Jurkat, Clone E6-1 (cell line): Measurements from ENCODE around the gene DROSHA.
"Not testable (repeated sequence)": the region's sequence is repeated elsewhere in the genome, so short reads cannot be mapped to it uniquely, and the experiment has no call there.

ENCODE experiments used
- DNase-seq: peaks from one replicate; pipeline ENCODE4 v3.0.0-alpha.2; 2011; ENCODE audit warnings: low read depth, low spot score
- H3K4me3 ChIP-seq: 2 replicates; pipeline ENCODE4 v1.5.1; 2011; ENCODE audit warnings: mild to moderate bottlenecking, low read length, control low read depth, moderate library complexity

Gene DROSHA

DNA sequence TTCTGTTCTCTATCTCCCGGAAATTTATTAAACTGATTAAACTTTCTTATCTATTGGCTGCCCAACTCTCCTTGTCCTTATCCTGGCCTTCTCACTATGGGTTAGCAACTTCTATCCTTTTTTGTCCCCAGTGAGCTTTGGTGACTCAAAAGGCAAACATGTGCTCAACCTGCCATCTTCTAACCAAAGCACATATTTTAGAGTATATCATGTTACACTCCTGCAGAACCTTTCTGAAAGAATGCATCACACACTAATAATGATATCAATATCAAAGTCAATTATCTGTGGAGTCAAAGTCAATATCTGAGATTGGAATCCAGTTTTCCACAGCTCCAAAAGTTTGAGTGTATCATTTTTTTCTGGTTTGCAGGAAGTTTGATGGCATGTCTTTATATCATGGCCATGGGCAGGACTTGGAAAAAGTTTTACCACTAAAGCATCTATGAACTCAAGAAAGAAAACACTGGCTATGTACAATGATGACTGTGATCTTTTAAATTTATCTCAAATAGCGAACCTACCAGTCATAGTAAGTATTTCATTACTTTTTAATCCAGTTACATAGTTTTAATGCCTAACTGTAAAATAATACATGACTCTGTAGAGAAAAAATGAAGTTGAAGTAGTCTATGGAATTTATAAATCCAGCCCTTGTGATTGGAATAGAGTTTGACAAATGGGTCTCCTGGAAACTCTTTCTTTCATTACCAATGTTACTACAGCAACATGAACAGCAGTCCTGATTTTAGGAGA, 166.8 kb downstream of the DROSHA start:
- DNase-seq: no peak
- H3K4me3 ChIP-seq: no peak overlapping the region

DNA sequence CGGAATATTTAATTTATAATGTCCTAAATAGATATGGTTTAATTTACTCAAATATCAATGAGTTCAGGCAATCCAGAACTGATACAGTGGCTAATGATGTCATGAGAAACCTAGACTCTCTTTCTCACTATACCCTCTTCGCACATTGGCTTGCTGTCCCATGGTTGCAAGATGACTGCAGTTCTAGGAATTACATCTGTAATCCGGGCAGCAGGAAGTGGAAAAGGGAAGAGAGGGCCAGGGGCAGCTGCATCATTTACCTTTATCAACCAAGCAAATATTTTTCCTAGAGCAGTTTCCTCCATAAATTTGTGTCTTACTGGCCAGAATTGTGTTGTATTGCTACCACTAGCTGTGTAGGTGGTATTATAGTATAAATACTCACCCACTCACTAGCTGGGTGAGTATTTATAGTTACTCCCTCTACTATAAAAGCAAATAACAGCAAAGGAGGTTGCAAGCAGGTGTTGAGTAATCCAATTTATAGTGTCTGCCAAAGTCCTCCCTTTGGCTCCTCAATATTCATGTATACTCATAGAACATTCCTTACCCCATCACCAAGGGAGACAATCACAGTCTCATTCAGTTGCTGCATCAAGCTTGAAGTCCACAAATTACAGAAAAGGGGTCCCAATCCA, 168.8 kb downstream of the DROSHA start:
- no peak for DNase-seq
- no peak overlapping the region for H3K4me3 ChIP-seq

DNA sequence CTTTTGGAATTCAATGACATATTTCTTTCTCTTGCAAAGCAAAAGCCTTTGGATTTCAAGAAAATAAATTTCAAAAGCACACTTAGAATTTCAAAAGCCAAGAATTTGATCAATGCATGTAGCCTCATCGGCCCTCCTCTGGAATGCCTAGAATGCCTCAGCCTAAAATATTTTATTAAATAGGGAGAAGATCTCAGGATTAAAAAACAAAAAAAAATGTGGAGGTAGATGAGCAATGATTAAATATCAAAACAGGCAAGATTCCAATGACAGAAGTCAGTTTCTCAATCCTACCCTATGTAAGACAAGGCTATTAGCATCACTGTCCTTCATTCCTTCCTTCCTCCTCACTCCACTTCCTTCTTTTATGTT, 169.4 kb downstream of the DROSHA start:
- no peak overlapping the region for H3K4me3 ChIP-seq
- no peak for DNase-seq

DNA sequence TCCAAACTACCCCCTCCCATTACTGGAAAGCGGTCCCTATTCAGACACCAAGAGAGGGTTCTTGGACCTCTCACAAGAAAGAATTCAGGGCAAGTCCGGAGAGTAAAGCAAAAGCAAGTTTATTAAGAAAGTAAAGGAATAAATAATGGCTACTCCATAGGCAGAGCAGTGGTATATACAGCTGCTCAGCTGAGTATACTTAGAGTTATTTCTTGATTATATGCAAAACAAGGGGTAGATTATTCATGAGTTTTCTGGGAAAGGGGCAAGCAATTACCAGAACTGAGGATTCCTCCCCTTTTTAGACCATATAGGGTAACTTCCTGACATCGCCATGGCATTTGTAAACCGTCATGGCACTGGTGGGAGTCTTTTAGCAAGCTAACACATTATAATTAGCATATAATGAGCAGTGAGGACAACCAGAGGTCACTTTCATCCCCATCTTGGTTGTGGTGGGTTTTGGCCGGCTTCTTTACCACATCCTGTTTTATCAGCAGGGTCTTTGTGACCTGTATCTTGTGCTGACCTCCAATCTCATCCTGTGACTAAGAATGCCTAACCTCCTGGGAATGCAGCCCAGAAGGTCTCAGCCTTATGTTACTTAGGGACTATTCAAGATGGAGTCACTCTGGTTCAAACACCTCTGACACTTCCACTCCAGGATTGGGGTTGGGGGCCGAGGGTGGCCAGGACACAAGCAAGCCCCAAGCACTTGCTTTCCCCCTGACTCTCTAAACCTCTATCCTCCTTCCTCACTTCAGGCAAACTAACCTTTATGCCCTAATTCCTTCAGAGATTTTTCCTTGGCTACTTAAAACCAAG, 170.0 kb downstream of the DROSHA start:
- not testable (repeated sequence) for DNase-seq, H3K4me3 ChIP-seq

DNA sequence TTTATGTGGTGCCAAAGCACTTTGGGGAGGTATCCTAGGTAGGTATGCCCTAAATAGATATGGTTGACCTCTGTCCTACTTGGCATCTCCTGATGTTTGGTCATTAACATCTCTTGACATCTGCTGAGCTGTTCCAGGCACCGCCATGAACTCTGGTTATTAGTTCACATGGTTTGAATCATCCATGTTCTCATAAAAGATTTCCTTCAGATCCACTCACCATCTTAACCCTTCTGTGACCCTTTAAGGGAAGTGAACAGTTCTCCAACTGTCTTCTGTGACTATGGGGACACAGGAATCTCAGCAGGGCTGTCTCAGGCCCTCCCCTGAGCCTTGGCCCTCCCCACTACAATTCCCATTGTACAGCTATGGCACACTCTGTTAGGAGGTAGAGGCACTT, 170.7 kb downstream of the DROSHA start:
- no peak for DNase-seq
- no peak overlapping the region for H3K4me3 ChIP-seq

DNA sequence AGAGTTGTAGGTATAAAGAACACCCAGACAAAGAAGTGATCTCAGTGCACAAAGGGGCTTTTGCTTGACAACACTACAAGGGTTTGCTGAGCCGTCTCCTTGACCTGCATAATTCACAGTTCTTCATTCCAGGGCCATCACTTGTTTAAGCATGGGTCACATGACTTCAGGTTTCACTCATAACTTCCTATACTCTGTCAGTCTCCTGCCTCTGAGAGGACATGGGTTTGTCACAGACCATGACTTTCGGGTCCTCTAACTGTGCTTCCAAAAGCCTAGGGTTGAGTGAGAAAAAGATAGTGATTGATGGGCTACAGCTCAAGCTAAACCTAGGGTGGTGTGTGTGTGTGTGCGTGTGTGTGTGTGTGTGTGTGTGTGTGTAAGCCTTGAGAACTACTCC, 172.1 kb downstream of the DROSHA start:
- DNase-seq: no peak
- H3K4me3 ChIP-seq: no peak overlapping the region

DNA sequence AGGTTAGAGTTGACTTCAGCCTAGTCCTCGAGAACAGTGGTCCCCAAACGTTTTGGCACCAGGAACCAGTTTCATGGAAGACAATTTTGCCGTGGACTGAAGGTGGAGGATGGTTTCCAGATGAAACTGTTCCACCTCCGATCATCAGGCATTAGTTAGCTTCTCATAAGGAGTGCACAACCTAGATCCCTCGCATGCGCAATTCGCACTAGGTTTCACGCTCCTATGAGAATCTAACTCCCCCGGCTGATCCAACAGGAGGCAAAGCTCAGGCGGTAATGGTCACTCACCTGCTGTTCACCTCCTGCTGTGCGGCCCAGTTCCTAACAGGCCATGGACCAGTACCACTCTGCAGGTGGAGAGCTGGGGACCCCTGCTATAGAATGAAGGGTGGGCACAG, 174.9 kb downstream of the DROSHA start:
- no peak overlapping the region for H3K4me3 ChIP-seq
- DNase-seq: no peak

DNA sequence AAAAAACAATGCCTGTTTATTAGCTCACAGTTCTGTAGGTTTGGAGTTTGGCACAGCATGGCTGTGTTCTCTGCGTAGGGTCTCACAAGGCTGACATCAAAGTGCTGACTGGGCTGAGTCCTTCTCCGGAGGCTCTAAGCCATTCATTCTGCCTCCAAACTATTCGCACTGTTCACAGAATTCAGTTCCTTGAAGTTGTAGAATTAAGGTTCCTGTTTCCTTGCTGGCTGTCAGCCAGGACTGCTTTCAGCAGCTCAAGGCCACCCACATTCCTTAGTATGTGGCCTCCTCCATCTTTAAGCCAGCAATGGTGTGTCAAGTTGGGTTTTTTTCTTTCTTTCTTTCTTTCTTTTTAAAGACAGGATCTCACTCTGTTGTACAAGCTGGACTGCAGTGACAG, 176.6 kb downstream of the DROSHA start:
- DNase-seq: no peak
- H3K4me3 ChIP-seq: no peak overlapping the region
